SK-N-SH (cell line): ENCODE results near the gene MRPL36. TPM values are rescaled to one million over a fixed set of nuclear protein-coding genes. Genes with fewer than 3 reads are reported as not detected.

Experiments used
- CTCF ChIA-PET: fragments of 300-600, 350-600 bp; formaldehyde crosslinking; extraction: SDS; loops from one replicate; lab custom pipeline; 2021; lab: Yijun Ruan, JAX
- POLR2A ChIA-PET: fragments of 350-600 bp; sonication (Branson Sonifier 250); formaldehyde crosslinking; extraction: SDS; loops from one replicate; lab custom pipeline; 2020; ENCODE audit warnings: antibody characterized with exemption, inconsistent platforms; lab: Yijun Ruan, JAX
- DNase-seq: peaks from one replicate; pipeline ENCODE4 v3.0.0; 2012
- H2AFZ ChIP-seq: fragments of 200-600 bp; sonication (generic); 2 replicates; pipeline ENCODE4 v1.8.1; 2016; ENCODE audit warnings: antibody characterized with exemption, mild to moderate bottlenecking, low read depth
- H3F3A ChIP-seq: fragments of 200-600 bp; sonication (generic); replicated peaks from 2 replicates; pipeline ENCODE3; 2016; ENCODE audit warnings: antibody characterized with exemption, mild to moderate bottlenecking; ENCODE audit not compliant: insufficient read depth
- H3K27ac ChIP-seq, 2 experiments: fragments of 200-500 bp in 1 of 2; fragments of 200-600 bp in 1 of 2; sonication (Bioruptor generic) in 1 of 2; sonication (generic), shearing (Covaris generic) in 1 of 2; 2 replicates each; pipeline versions ENCODE4 v1.5.1 to v1.6.1; 2014 to 2016; ENCODE audit warnings: low read depth in 2 of 2, inconsistent platforms in 1 of 2, low read length in 1 of 2, mild to moderate bottlenecking in 1 of 2, mixed read lengths in 1 of 2
- H3K27me3 ChIP-seq: fragments of 200-600 bp; sonication (generic), shearing (Covaris generic); 2 replicates; pipeline ENCODE4 v1.6.1; 2016; ENCODE audit warnings: mixed run types; ENCODE audit not compliant: insufficient read depth
- H3K36me3 ChIP-seq, 2 experiments: fragments of 200-500 bp in 1 of 2; fragments of 200-600 bp in 1 of 2; sonication (Bioruptor generic) in 1 of 2; sonication (generic) in 1 of 2; replicated peaks in 1 of 2; 2 replicates each; pipeline versions ENCODE3 to v1.5.1; 2014 to 2016; ENCODE audit warnings: low read length in 1 of 2, mild to moderate bottlenecking in 1 of 2; ENCODE audit not compliant: insufficient read depth in 2 of 2, control insufficient read depth in 1 of 2
- H3K4me1 ChIP-seq, 2 experiments: fragments of 200-500 bp in 1 of 2; fragments of 200-600 bp in 1 of 2; sonication (Bioruptor generic) in 1 of 2; sonication (generic), shearing (Covaris generic) in 1 of 2; 2 replicates each; pipeline versions ENCODE4 v1.5.1 to v1.6.1; 2014 to 2016; ENCODE audit warnings: low read depth in 1 of 2, low read length in 1 of 2, mixed run types in 1 of 2; ENCODE audit not compliant: insufficient read depth in 2 of 2, control insufficient read depth in 1 of 2
- H3K4me2 ChIP-seq: fragments of 200-600 bp; sonication (generic), shearing (Covaris generic); 2 replicates; pipeline ENCODE4 v1.6.1; 2017; ENCODE audit warnings: mixed run types
- H3K4me3 ChIP-seq, 2 experiments: fragments of 200-500 bp in 1 of 2; fragments of 200-600 bp in 1 of 2; sonication (Bioruptor generic) in 1 of 2; sonication (generic), shearing (Covaris generic) in 1 of 2; 2 replicates each; pipeline versions ENCODE4 v1.5.1 to v1.8.1; 2014 to 2016; ENCODE audit warnings: low read depth in 2 of 2, inconsistent platforms in 1 of 2, low read length in 1 of 2, mild to moderate bottlenecking in 1 of 2, mixed read lengths in 1 of 2, moderate library complexity in 1 of 2
- H3K79me2 ChIP-seq: fragments of 200-600 bp; sonication (generic); 2 replicates; pipeline ENCODE4 v1.8.1; 2017; ENCODE audit warnings: mild to moderate bottlenecking; ENCODE audit not compliant: insufficient read depth
- H3K9ac ChIP-seq: fragments of 200-600 bp; sonication (generic); 2 replicates; pipeline ENCODE4 v1.6.1; 2017; ENCODE audit warnings: mixed run types
- H3K9me2 ChIP-seq: fragments of 200-600 bp; sonication (generic); 2 replicates; pipeline ENCODE4 v1.6.1; 2017; ENCODE audit warnings: mixed run types
- H3K9me3 ChIP-seq: fragments of 200-600 bp; sonication (generic); 2 replicates; pipeline ENCODE4 v1.6.1; 2017; ENCODE audit warnings: mixed run types, mild to moderate bottlenecking, moderate library complexity
- H4K20me1 ChIP-seq: fragments of 200-600 bp; sonication (generic); 2 replicates; pipeline ENCODE4 v1.6.1; 2017; ENCODE audit warnings: mild to moderate bottlenecking, mixed run types; ENCODE audit not compliant: insufficient read depth
- CHD2 ChIP-seq: fragments of 150-350 bp; IDR thresholded peaks from 2 replicates; pipeline ENCODE4 v1.6.1; 2018; ENCODE audit warnings: low read length; ENCODE audit not compliant: partially characterized antibody
- CTCF ChIP-seq: fragments of 200-600 bp; sonication (generic); IDR thresholded peaks from 2 replicates; pipeline ENCODE4 v1.6.1; 2017; ENCODE audit warnings: antibody characterized with exemption, mild to moderate bottlenecking, moderate library complexity
- EP300 ChIP-seq, 2 experiments: IDR thresholded peaks; 2 replicates each; pipeline versions ENCODE4 v1.4.0 to v1.6.1; 2012; ENCODE audit warnings: borderline replicate concordance in 1 of 2, low read depth in 1 of 2, low read length in 1 of 2
- EZH2phosphoT487 ChIP-seq: fragments of 200-600 bp; sonication (generic); IDR thresholded peaks from 2 replicates; pipeline ENCODE4 v1.6.1; 2017; ENCODE audit warnings: low read depth, mixed run types, mild to moderate bottlenecking, antibody characterized with exemption, moderate library complexity, borderline replicate concordance
- FOXJ3 ChIP-seq: sonication (generic); formaldehyde crosslinking; IDR thresholded peaks from 2 replicates; pipeline ENCODE4 v1.5.1; 2020; ENCODE audit warnings: mild to moderate bottlenecking, missing genetic modification reagents
- FOXM1 ChIP-seq: IDR thresholded peaks from 2 replicates; pipeline ENCODE4 v1.4.0; 2012; ENCODE audit warnings: low read depth, mild to moderate bottlenecking
- GATA2 ChIP-seq: sonication (generic); formaldehyde crosslinking; IDR thresholded peaks from 2 replicates; pipeline ENCODE4 v1.5.0; 2020; ENCODE audit warnings: mild to moderate bottlenecking, missing genetic modification reagents
- IRF3 ChIP-seq: fragments of 150-350 bp; IDR thresholded peaks from 2 replicates; pipeline ENCODE4 v1.6.1; 2016; ENCODE audit warnings: mild to moderate bottlenecking, low read depth, low read length
- MAX ChIP-seq: IDR thresholded peaks from 2 replicates; pipeline ENCODE4 v1.4.0; 2012; ENCODE audit warnings: low read depth
- MXI1 ChIP-seq: IDR thresholded peaks from 2 replicates; pipeline ENCODE4 v1.6.1; 2012; ENCODE audit warnings: mild to moderate bottlenecking, low read depth, low read length, improper control_type of control experiment
- NFIC ChIP-seq: IDR thresholded peaks from 2 replicates; pipeline ENCODE4 v1.4.0; 2012; ENCODE audit warnings: borderline replicate concordance
- RCOR1 ChIP-seq: fragments of 150-350 bp; IDR thresholded peaks from 2 replicates; pipeline ENCODE4 v1.6.1; 2017; ENCODE audit warnings: antibody characterized with exemption, low read length
- RFX5 ChIP-seq: IDR thresholded peaks from 2 replicates; pipeline ENCODE4 v1.6.1; 2012; ENCODE audit warnings: mild to moderate bottlenecking, improper control_type of control experiment, low read length
- SIN3A ChIP-seq: IDR thresholded peaks from 2 replicates; pipeline ENCODE4 v1.6.1; 2012; ENCODE audit warnings: low read depth, mild to moderate bottlenecking, low read length, moderate library complexity, borderline replicate concordance
- SMC3 ChIP-seq: IDR thresholded peaks from 2 replicates; pipeline ENCODE4 v1.6.1; 2012; ENCODE audit warnings: low read depth, low read length, improper control_type of control experiment
- TCF12 ChIP-seq: IDR thresholded peaks from 2 replicates; pipeline ENCODE4 v1.4.0; 2012
- TEAD4 ChIP-seq: IDR thresholded peaks from 2 replicates; pipeline ENCODE4 v1.4.0; 2012; ENCODE audit warnings: mild to moderate bottlenecking, borderline replicate concordance; ENCODE audit not compliant: insufficient read depth
- USF2 ChIP-seq: fragments of 150-350 bp; IDR thresholded peaks from 2 replicates; pipeline ENCODE4 v1.6.1; 2017; ENCODE audit warnings: antibody characterized with exemption, low read length, low read depth, borderline replicate concordance
- ZBTB33 ChIP-seq: IDR thresholded peaks from 2 replicates; pipeline ENCODE4 v1.4.0; 2012; ENCODE audit warnings: low read depth, borderline replicate concordance
- WGBS: methylation state at CpG from one replicate; pipeline ENCODE4 v1.1.6; 2017; ENCODE audit warnings: low lambda C conversion rate; 5-methylcytosine and 5-hydroxymethylcytosine counted together
- polyA plus RNA-seq, 3 experiments: library from polyadenylated mRNA; depleted of rRNA; stranded (reverse); fragments of >200 nt; gene quantifications; 2 replicates each; pipeline ENCODE4 v1.2.3, GENCODE V29; 2012

Gene MRPL36
- polyA plus RNA-seq, 1 of the 3 experiments (the other 2 are of a cell fraction), result 78.4 TPM

GRCh38 chr5:1782385-1783215 lies 17.0 kb downstream of the MRPL36 start:
- ChIA-PET CTCF (no interaction called here), POLR2A (no interaction called here)
- H3K9me2 ChIP-seq, result no peaks in the 10 kb centered on the region
- H3K9ac ChIP-seq, result no peak overlapping the region
- H2AFZ ChIP-seq, result no peak overlapping the region
- TF ChIP-seq GATA2 (CRISPR knock-in tag) (no peak), TEAD4 (no peak), EP300 (IDR thresholded peaks at IDR 0.05; ENCODE audit: borderline replicate concordance in 1 of 2, low read depth in 1 of 2, low read length in 1 of 2) (no peak), CHD2 (no peak), RCOR1 (no peak), ZBTB33 (no peak), FOXM1 (no peak)
- no peaks in the 10 kb centered on the region for H4K20me1 ChIP-seq
- peaks cover 55% of the 10 kb centered on the region for H3K27me3 ChIP-seq
- no peaks in the 10 kb centered on the region for H3K36me3 ChIP-seq
- WGBS, result 41% methylated on average over 13 of the region's 14 CpGs
- H3K9me3 ChIP-seq, result no peaks in the 10 kb centered on the region
- DNase-seq, result no peak
- H3K4me3 ChIP-seq, result no peak overlapping the region
- H3K79me2 ChIP-seq, result no peaks in the 10 kb centered on the region
- H3K4me2 ChIP-seq, result no peak overlapping the region
- H3K4me1 ChIP-seq, result no peaks in the 10 kb centered on the region
- H3F3A ChIP-seq, result no peaks in the 10 kb centered on the region
- H3K27ac ChIP-seq, result no peak overlapping the region

- no peaks in the 10 kb centered on the region for H3K9me3 ChIP-seq
- no peak for TF ChIP-seq SMC3
- no peak for TF ChIP-seq IRF3
- no peak for TF ChIP-seq RFX5
- no peak for TF ChIP-seq CTCF
- TF ChIP-seq FOXJ3, result no peak
- no peak for TF ChIP-seq SIN3A
- no peak for TF ChIP-seq EP300 (IDR thresholded peaks at IDR 0.05; ENCODE audit: borderline replicate concordance in 1 of 2, low read depth in 1 of 2, low read length in 1 of 2)
- TF ChIP-seq MXI1, result no peak
- no peak for TF ChIP-seq MAX
- TF ChIP-seq USF2, result no peak
- TF ChIP-seq TCF12, result no peak
- no peak for TF ChIP-seq EZH2phosphoT487
- TF ChIP-seq NFIC, result no peak
- TF ChIP-seq, all 33 proteins: peak for 0
- Histone ChIP-seq H3K27ac (no peak overlapping the region), H3K4me1 (no peaks in the 10 kb centered on the region), H3K4me3 (no peak overlapping the region), H3K36me3 (no peaks in the 10 kb centered on the region), H3F3A (no peaks in the 10 kb centered on the region), H2AFZ (no peak overlapping the region), H3K9ac (no peak overlapping the region), H3K4me2 (no peak overlapping the region), H3K79me2 (no peaks in the 10 kb centered on the region), H4K20me1 (no peaks in the 10 kb centered on the region), H3K27me3 (peaks cover 62% of the 10 kb centered on the region), H3K9me2 (no peaks in the 10 kb centered on the region)
- 32% methylated on average over 5 of the region's 9 CpGs for WGBS
- POLR2A ChIA-PET, result no interaction called here
- DNase-seq, result no peak
- CTCF ChIA-PET, result no interaction called here
These were observed 17.8 kb downstream of the MRPL36 start for GRCh38 chr5:1781726-1782384.
